ENCODE results near the gene ATP2B2.

Gene ATP2B2

DNA sequence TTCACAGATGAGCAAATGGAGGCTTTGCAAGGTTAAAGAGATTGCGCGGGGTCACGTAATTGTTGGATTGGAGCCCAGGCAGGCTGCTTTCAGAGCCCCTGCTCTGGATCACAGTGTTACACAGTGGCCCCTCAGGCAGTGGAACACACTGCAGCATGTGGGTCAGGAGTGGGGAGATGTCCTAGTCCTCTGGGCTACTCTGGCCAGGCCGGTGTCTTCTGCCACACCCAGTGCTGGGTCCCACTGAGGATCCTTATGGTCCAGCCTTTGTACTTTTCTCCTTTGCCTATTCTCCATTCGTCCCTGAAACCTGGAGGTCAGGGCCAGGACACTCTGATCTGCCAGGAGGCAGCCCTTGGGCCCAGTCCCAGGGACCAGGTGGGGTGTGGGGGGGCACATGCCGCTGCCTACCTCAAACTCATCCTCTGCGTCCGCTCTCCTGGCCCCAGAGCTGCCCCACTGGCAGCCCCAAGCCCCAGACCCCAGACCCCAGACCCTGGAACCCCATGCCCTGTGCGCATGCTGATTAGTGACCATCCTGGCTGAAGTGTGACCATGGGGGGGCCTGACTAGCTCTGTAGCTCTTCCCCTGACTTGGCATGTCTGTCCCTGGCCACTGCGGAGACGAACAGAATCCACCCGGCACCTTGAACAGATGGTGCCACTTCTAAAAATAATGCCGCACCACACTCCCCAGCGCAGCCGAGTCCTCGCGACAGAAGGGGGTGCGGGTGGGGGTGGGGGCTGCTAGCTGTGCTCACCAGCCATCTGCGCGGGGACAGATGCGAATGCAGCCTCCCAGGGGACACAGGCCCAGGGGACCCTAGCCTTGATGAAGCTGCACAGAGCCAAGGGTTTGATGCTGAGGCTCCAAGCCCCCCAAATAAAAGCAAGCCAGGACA is 41.6 kb downstream of the ATP2B2 start:
- in situ Hi-C loops (cut with HindIII; ENCODE audit: low sequenced_read_pairs) = no loop called here
- DNase-seq (ENCODE audit: low read depth) = no peak
- no peak overlapping the region for H3K4me3 ChIP-seq (ENCODE audit: low read depth, low read length)

DNA sequence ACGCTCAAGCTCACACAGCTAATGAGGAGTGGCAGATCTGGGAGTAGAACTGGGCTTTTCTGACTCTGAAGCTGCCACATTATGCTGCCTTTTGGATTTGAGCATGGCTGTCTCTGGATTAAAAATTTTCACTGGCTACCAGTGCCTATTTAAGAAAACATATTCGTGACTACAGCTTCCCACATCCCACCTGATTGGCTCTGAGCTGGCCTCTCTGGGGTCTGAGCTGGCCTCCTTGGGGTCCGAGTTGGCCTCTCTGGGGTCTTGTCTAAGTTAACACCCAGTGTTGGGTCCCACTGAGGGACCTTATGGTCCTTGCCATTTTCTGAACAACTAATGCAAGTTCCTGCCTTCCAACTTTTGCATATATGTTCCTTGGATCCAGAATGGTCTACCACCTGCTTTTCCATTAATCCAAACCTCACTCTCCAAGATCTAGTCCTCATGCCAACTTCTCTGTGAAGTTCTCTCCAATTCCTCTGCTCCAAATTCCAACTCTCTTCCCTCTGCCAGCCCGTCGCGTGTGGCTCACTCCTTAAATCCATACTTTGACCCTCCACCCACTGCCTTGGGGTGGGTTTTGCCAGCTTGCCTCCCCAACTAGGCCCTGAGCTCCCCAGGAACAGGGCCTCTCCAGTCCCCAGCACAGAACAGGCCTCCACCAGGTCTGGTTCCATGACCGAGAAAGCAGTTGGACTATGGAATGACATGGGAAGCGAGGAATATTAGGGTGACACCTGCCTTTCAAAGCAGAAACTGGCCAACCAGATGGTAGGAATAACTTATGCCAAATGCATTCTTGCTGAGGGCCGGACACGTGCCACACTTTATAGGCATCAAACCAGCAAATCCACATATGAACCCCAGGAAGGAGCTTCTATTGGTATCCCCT is 42.5 kb downstream of the ATP2B2 start:
- no peak for DNase-seq (ENCODE audit: low read depth)
- in situ Hi-C loops (cut with HindIII; ENCODE audit: low sequenced_read_pairs) = no loop called here
- H3K4me3 ChIP-seq (ENCODE audit: low read depth, low read length) = no peak overlapping the region
- TF ChIP-seq, protein P1, sequence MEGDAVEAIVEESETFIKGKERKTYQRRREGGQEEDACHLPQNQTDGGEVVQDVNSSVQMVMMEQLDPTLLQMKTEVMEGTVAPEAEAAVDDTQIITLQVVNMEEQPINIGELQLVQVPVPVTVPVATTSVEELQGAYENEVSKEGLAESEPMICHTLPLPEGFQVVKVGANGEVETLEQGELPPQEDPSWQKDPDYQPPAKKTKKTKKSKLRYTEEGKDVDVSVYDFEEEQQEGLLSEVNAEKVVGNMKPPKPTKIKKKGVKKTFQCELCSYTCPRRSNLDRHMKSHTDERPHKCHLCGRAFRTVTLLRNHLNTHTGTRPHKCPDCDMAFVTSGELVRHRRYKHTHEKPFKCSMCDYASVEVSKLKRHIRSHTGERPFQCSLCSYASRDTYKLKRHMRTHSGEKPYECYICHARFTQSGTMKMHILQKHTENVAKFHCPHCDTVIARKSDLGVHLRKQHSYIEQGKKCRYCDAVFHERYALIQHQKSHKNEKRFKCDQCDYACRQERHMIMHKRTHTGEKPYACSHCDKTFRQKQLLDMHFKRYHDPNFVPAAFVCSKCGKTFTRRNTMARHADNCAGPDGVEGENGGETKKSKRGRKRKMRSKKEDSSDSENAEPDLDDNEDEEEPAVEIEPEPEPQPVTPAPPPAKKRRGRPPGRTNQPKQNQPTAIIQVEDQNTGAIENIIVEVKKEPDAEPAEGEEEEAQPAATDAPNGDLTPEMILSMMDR (IDR thresholded peaks at IDR 0.05; ENCODE audit: low read depth, low read length, missing control alignments) = no peak

More for the DNA sequence above, 41.6 kb downstream of the ATP2B2 start:
- TF ChIP-seq, protein P1 (IDR thresholded peaks at IDR 0.05; ENCODE audit: low read depth, low read length, missing control alignments) = no peak

DNA sequence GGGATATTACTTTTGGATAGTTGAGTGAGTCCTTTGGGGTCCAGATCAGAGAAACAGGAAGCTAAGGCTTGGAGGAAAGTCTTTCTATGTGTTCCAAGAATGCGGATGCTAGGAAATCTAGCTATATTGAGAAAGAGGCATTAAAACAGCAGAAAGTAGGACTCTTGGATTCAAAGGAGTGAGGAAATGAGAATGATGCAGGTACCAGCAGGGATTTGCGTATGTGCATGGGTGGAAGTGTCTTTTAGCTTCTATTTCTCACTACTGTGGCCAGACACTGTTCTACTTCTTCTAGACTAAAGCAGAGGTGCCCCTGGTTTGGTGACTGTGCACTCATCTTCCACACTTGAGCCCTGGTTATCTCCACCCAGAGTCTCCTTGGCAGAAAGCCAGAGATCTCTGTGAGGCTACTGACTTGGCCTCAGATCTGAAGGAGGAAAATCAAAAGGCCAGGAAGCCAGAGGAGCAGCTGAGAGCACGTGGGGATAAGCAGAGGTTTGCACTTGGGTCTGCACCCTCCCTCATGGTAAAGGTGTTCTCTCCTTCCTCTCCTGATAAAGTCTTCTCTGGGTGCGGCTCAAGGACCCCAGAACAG is 44.3 kb downstream of the ATP2B2 start:
- H3K4me3 ChIP-seq (ENCODE audit: low read depth, low read length) = no peak overlapping the region
- TF ChIP-seq, protein P1 (IDR thresholded peaks at IDR 0.05; ENCODE audit: low read depth, low read length, missing control alignments) = no peak
- in situ Hi-C loops (cut with HindIII; ENCODE audit: low sequenced_read_pairs) = no loop called here
- DNase-seq (ENCODE audit: low read depth) = no peak

DNA sequence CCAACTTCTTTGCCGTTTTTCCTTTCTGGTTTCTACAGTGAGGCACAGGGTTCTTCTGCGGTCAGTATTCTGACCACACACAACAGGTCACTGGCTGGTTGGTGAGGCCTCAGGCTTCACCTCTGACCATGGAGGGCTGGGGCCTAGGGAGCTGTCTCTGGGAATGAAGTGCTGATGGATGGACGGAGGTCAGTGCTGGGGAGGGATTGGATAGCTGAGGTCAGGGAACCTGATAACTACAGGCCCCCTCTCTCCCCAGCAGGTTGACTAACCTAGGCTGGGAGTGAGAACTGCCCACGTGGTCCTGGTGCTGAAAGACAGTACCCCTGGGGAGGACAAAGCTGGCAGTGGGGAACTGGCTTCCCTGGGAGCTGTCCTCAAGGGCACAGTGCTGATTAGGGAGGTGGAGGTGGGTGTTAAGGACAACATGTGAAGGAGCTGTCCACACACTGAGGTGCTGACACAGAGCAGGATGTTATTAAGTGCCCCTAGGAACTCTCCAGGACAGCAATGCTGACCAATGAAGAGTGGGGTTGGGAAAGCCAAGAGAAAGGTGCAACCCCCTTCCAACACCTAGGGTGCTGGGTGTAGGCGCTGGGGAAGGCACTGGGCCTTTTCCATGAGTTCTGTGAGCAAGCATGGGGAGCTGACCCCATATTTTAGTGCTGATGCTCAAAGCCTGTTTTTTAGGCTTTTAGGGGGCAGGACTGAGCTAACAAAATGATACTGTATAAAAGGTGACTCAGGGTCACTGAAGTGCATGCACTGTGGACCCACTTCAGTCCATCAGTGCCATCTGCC is 45.2 kb downstream of the ATP2B2 start:
- in situ Hi-C loops (cut with HindIII; ENCODE audit: low sequenced_read_pairs) = no loop called here
- TF ChIP-seq, protein P1 (IDR thresholded peaks at IDR 0.05; ENCODE audit: low read depth, low read length, missing control alignments) = no peak
- no peak overlapping the region for H3K4me3 ChIP-seq (ENCODE audit: low read depth, low read length)
- peak; percentile 90 for DNase-seq (ENCODE audit: low read depth)

DNA sequence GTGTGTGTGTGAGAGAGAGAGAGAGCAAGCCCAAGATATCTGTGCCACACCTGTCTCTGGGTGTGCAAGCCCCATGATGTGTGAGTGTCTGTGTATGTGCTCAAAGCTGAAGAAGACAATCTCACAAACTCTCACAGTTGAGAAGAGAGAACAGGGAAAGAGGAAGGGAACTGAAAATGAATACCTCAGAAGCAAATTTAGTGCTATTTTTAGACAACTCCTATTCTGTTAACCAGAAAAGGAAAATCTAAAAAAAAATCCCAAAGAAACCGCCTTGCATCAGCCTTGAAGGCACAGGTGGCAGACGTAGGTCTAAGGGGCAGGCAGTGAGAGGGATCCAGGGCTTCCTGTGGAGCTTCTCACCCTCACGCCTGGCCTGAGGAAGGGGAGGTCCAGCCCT is 47.8 kb downstream of the ATP2B2 start:
- no peak for DNase-seq (ENCODE audit: low read depth)
- in situ Hi-C loops (cut with HindIII; ENCODE audit: low sequenced_read_pairs) = no loop called here
- TF ChIP-seq, protein P1 (IDR thresholded peaks at IDR 0.05; ENCODE audit: low read depth, low read length, missing control alignments) = no peak
- no peak overlapping the region for H3K4me3 ChIP-seq (ENCODE audit: low read depth, low read length)
